HEK293 (cell line): ENCODE data around the gene PTH2.
"Not testable (repeated sequence)": the region's sequence is repeated elsewhere in the genome, so short reads cannot be mapped to it uniquely, and the experiment has no call there.

Experiments
- CTCF ChIA-PET: fragments of 350-600 bp; formaldehyde crosslinking; extraction: SDS; loops from one replicate; lab custom pipeline; 2021; ENCODE audit warnings: antibody characterized with exemption; lab: Yijun Ruan, JAX
- POLR2A ChIA-PET: fragments of 300-600 bp; formaldehyde crosslinking; extraction: SDS; loops from one replicate; lab custom pipeline; 2020; ENCODE audit warnings: antibody characterized with exemption, inconsistent platforms; lab: Yijun Ruan, JAX
- H3K27ac ChIP-seq: fragments of 200-500 bp; sonication (Bioruptor generic); 2 replicates; pipeline ENCODE4 v1.5.1; 2014; ENCODE audit warnings: low read depth, low read length, control low read depth, inconsistent platforms; ENCODE audit errors: extremely low read depth
- H3K36me3 ChIP-seq, 2 experiments: fragments of 200-500 bp in 1 of 2; sonication (Bioruptor generic) in 1 of 2; 1 replicate in 1 of 2; 2 replicates in 1 of 2; pipeline ENCODE4 v1.5.1; 2014 to 2017; ENCODE audit warnings: inconsistent platforms in 2 of 2, low read length in 2 of 2; ENCODE audit not compliant: control insufficient read depth in 2 of 2, insufficient read depth in 1 of 2
- H3K4me1 ChIP-seq: fragments of 200-500 bp; sonication (Bioruptor generic); 2 replicates; pipeline ENCODE4 v1.5.1; 2014; ENCODE audit warnings: mild to moderate bottlenecking, low read length, inconsistent platforms; ENCODE audit not compliant: control insufficient read depth, insufficient read depth
- H3K4me3 ChIP-seq: 2 replicates; pipeline ENCODE4 v1.5.1; 2011; ENCODE audit warnings: low read depth, mild to moderate bottlenecking, control low read depth, low read length, moderate library complexity
- H3K9me3 ChIP-seq: fragments of 200-500 bp; sonication (Bioruptor generic); 2 replicates; pipeline ENCODE4 v1.5.1; 2014; ENCODE audit warnings: low read depth, low read length, inconsistent platforms; ENCODE audit not compliant: control insufficient read depth, insufficient read depth
- ZBTB21 ChIP-seq: fragments of 450-650 bp; formaldehyde crosslinking; IDR thresholded peaks from 2 replicates; pipeline ENCODE4 v1.5.1; 2017; ENCODE audit warnings: missing biosample characterization, missing genetic modification characterization
- ZNF133 ChIP-seq: fragments of 450-650 bp; formaldehyde crosslinking; IDR thresholded peaks from 2 replicates; pipeline ENCODE4 v1.5.1; 2016; ENCODE audit warnings: missing biosample characterization, missing genetic modification characterization
- ZNF362 ChIP-seq: fragments of 450-650 bp; formaldehyde crosslinking; IDR thresholded peaks from 2 replicates; pipeline ENCODE4 v1.5.1; 2016; ENCODE audit warnings: missing biosample characterization, missing genetic modification characterization
- ZNF629 ChIP-seq: fragments of 450-650 bp; formaldehyde crosslinking; IDR thresholded peaks from 2 replicates; pipeline ENCODE4 v1.5.1; 2017; ENCODE audit warnings: missing biosample characterization, missing genetic modification characterization
- TF ChIP-seq, protein P1 (sequence below): fragments of 450-650 bp; formaldehyde crosslinking; IDR thresholded peaks from 2 replicates; pipeline ENCODE4 v1.5.1; 2016; ENCODE audit warnings: missing biosample characterization, missing genetic modification characterization, low read depth

PTH2 gene

GRCh38 chr19:49373174-49373573 lies 50.1 kb downstream of the PTH2 start:
- H3K36me3 ChIP-seq, H3K27ac ChIP-seq, POLR2A ChIA-PET, H3K4me1 ChIP-seq, H3K4me3 ChIP-seq, H3K9me3 ChIP-seq, CTCF ChIA-PET: not testable (repeated sequence)
- peak; percentile 71; the same call in 1 of the 2 replicates for TF ChIP-seq ZNF133 (tag by site-specific recombination)
- TF ChIP-seq, protein P1, sequence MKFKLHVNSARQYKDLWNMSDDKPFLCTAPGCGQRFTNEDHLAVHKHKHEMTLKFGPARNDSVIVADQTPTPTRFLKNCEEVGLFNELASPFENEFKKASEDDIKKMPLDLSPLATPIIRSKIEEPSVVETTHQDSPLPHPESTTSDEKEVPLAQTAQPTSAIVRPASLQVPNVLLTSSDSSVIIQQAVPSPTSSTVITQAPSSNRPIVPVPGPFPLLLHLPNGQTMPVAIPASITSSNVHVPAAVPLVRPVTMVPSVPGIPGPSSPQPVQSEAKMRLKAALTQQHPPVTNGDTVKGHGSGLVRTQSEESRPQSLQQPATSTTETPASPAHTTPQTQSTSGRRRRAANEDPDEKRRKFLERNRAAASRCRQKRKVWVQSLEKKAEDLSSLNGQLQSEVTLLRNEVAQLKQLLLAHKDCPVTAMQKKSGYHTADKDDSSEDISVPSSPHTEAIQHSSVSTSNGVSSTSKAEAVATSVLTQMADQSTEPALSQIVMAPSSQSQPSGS (tag by site-specific recombination), result peak; percentile 78
- TF ChIP-seq ZBTB21 (tag by site-specific recombination), result peak; percentile 11; the same call in 1 of the 2 replicates
- peak; percentile 39; the same call in 1 of the 2 replicates for TF ChIP-seq ZNF362 (tag by site-specific recombination)
- 0 out of 2 replicates have a peak, but pooled peaks have one; percentile 25 for TF ChIP-seq ZNF629
- TF ChIP-seq, all 188 proteins: peak for 5; not testable (repeated sequence) for 183
